Measurements from ENCODE around the gene SEC24C. TPM values are rescaled to one million over a fixed set of nuclear protein-coding genes. Genes with fewer than 3 reads are reported as not detected.
A peak's percentile ranks its signal among the peaks of the same experiment; 100 is the strongest.

Gene SEC24C
- total and polyA plus RNA-seq, 2 of the 13 experiments (the other 11 are each of a cell fraction or from before 2014, with no cell fraction given) = 63.1 to 66.4 TPM

GRCh38 chr10:73781879-73782748 lies 37.9 kb downstream of the SEC24C start, which contains the start of gene CHCHD1 (continued):
- TF ChIP-seq NFKB2 (CRISPR knock-in tag; IDR thresholded peaks at IDR 0.05; ENCODE audit: borderline replicate concordance) (peak; percentile 76; the same call in 1 of the 2 replicates), ATF7-NPFF (CRISPR knock-in tag; IDR thresholded peaks at IDR 0.05; ENCODE audit: low read depth) (peak; percentile 74; the same call in 1 of the 2 replicates), MLX (CRISPR knock-in tag; IDR thresholded peaks at IDR 0.05) (peak; percentile 18; the same call in 1 of the 2 replicates), NFE2L1 (CRISPR knock-in tag; IDR thresholded peaks at IDR 0.05; ENCODE audit: borderline replicate concordance) (no peak), ASH2L (IDR thresholded peaks at IDR 0.05; ENCODE audit: insufficient read length, low read depth, low read length) (peak; percentile 84), REL (CRISPR knock-in tag; conservative IDR thresholded peaks at IDR 0.05) (0 out of 2 replicates have a peak, but pooled peaks have one; percentile 35), ZBTB2 (CRISPR knock-in tag; IDR thresholded peaks at IDR 0.05; ENCODE audit: low read depth) (0 out of 2 replicates have a peak, but pooled peaks have one; percentile 21), ZNF768 (CRISPR knock-in tag; IDR thresholded peaks at IDR 0.05) (0 out of 2 replicates have a peak, but pooled peaks have one; percentile 49), ZNF598 (CRISPR knock-in tag; IDR thresholded peaks at IDR 0.05; ENCODE audit: borderline replicate concordance) (peak; percentile 89; the same call in 1 of the 2 replicates), ZZZ3 (CRISPR knock-in tag; IDR thresholded peaks at IDR 0.05; ENCODE audit: borderline replicate concordance) (0 out of 2 replicates have a peak, but pooled peaks have one; percentile 41), ZFX (CRISPR knock-in tag; IDR thresholded peaks at IDR 0.05; ENCODE audit: low read depth) (peak; percentile 42), ZNF224 (CRISPR knock-in tag; IDR thresholded peaks at IDR 0.05) (0 out of 2 replicates have a peak, but pooled peaks have one; percentile 59), DBP (CRISPR knock-in tag; IDR thresholded peaks at IDR 0.05; ENCODE audit: not compliant biosample characterization) (peak; percentile 69), FOXA1 (IDR thresholded peaks at IDR 0.05) (no peak), FOXA1 (CRISPR knock-in tag; IDR thresholded peaks at IDR 0.05) (no peak), FOXA3 (CRISPR knock-in tag; IDR thresholded peaks at IDR 0.05) (peak; percentile 59), MIXL1 (CRISPR knock-in tag; IDR thresholded peaks at IDR 0.05) (no peak; the same call in 1 of the 2 replicates), NR2C2 (CRISPR knock-in tag; IDR thresholded peaks at IDR 0.05; ENCODE audit: borderline replicate concordance) (peak; percentile 99), ZFP36L2 (CRISPR knock-in tag; IDR thresholded peaks at IDR 0.05) (0 out of 2 replicates have a peak, but pooled peaks have one; percentile 54)
- TF ChIP-seq, protein P1, sequence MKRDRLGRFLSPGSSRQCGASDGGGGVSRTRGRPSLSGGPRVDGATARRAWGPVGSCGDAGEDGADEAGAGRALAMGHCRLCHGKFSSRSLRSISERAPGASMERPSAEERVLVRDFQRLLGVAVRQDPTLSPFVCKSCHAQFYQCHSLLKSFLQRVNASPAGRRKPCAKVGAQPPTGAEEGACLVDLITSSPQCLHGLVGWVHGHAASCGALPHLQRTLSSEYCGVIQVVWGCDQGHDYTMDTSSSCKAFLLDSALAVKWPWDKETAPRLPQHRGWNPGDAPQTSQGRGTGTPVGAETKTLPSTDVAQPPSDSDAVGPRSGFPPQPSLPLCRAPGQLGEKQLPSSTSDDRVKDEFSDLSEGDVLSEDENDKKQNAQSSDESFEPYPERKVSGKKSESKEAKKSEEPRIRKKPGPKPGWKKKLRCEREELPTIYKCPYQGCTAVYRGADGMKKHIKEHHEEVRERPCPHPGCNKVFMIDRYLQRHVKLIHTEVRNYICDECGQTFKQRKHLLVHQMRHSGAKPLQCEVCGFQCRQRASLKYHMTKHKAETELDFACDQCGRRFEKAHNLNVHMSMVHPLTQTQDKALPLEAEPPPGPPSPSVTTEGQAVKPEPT (CRISPR knock-in tag; IDR thresholded peaks at IDR 0.05; ENCODE audit: low read depth) = peak; percentile 96
- TF ChIP-seq, protein P2, sequence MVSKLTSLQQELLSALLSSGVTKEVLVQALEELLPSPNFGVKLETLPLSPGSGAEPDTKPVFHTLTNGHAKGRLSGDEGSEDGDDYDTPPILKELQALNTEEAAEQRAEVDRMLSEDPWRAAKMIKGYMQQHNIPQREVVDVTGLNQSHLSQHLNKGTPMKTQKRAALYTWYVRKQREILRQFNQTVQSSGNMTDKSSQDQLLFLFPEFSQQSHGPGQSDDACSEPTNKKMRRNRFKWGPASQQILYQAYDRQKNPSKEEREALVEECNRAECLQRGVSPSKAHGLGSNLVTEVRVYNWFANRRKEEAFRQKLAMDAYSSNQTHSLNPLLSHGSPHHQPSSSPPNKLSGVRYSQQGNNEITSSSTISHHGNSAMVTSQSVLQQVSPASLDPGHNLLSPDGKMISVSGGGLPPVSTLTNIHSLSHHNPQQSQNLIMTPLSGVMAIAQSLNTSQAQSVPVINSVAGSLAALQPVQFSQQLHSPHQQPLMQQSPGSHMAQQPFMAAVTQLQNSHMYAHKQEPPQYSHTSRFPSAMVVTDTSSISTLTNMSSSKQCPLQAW (CRISPR knock-in tag; IDR thresholded peaks at IDR 0.05) = peak; percentile 81
- TF ChIP-seq, protein P3, sequence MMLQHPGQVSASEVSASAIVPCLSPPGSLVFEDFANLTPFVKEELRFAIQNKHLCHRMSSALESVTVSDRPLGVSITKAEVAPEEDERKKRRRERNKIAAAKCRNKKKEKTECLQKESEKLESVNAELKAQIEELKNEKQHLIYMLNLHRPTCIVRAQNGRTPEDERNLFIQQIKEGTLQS (CRISPR knock-in tag; IDR thresholded peaks at IDR 0.05) = peak; percentile 60

All from HepG2 (cell line).